ENCODE measurements around the gene GAPVD1. TPM values are rescaled to one million over a fixed set of nuclear protein-coding genes. Genes with fewer than 3 reads are reported as not detected.
"Not testable (repeated sequence)": the region's sequence is repeated elsewhere in the genome, so short reads cannot be mapped to it uniquely, and the experiment has no call there.

The GAPVD1 gene, protein sequence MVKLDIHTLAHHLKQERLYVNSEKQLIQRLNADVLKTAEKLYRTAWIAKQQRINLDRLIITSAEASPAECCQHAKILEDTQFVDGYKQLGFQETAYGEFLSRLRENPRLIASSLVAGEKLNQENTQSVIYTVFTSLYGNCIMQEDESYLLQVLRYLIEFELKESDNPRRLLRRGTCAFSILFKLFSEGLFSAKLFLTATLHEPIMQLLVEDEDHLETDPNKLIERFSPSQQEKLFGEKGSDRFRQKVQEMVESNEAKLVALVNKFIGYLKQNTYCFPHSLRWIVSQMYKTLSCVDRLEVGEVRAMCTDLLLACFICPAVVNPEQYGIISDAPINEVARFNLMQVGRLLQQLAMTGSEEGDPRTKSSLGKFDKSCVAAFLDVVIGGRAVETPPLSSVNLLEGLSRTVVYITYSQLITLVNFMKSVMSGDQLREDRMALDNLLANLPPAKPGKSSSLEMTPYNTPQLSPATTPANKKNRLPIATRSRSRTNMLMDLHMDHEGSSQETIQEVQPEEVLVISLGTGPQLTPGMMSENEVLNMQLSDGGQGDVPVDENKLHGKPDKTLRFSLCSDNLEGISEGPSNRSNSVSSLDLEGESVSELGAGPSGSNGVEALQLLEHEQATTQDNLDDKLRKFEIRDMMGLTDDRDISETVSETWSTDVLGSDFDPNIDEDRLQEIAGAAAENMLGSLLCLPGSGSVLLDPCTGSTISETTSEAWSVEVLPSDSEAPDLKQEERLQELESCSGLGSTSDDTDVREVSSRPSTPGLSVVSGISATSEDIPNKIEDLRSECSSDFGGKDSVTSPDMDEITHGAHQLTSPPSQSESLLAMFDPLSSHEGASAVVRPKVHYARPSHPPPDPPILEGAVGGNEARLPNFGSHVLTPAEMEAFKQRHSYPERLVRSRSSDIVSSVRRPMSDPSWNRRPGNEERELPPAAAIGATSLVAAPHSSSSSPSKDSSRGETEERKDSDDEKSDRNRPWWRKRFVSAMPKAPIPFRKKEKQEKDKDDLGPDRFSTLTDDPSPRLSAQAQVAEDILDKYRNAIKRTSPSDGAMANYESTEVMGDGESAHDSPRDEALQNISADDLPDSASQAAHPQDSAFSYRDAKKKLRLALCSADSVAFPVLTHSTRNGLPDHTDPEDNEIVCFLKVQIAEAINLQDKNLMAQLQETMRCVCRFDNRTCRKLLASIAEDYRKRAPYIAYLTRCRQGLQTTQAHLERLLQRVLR (N-terminal part only)
- total RNA-seq (2014; rRNA removed; shearing (Covaris generic)), result 66.0 and 70.8 TPM in 2 replicates

DNA sequence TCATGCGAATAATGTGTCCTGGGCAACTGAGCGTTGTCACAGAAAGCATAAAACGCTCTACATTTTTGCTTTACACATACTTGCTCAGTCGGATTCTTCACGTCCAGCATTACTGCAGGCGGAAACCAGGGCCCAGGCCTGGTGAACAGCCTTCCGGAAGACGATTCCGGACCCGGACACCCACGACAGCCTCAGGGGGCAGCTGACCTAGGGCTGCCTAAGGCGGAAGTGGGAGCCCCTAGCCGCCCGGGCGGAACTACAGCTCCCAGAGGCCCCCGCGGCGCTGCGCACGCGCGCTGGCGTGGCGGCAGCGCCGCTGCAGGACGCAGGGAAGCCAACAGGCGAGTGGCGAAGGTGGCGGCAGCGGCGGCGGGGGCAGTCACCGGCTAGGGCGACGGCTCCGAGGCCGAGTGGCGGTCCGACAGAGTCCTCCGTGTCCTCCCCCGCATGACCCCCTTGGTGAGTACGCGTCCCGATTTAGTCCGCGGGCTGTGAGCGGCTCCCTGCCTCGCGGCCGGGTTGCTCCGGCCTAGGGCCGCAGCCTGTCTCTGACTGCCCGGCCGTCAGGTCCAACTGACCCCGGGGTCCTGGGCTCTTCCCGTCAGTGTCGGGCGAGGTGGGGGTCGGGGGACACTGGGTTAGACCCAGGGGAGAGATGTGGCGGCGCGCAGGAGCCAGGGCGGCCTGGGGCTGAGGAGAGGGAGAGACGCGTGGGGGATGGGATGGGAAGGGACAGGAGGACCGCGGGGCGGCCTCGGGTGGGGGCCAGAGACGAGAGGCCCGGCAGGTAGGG lies at the start of gene GAPVD1:
Gene GAPVD1 (plus strand): TSS at position 326 of the 793 bp plus-strand sequence. CDS start 37,096 bp downstream, outside the sequence.
- H3K27ac ChIP-seq, result peak within 1 kb of the TSS; percentile 63
- H3K4me3 ChIP-seq, result peak within 1 kb of the TSS; percentile 88

DNA sequence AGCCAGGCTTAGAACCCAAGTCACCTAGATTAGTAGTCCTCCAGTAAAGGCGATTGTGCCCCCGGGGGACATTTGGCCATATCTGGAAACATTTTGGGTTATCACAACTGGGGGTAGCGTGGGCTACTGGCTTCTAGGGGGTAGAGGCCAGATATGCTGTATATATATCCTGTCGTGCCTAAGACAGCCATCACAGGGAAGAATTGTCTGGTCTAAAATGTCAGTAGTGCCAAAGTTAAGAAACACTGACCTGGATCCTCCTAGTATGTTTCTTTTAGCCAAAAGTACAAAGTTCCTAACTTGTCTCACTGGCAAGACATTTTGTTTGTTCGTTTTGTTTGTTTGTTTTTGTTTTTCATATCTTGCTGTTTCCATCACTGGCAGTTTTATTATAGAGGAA lies 47.4 kb upstream of the GAPVD1 start:
- Histone ChIP-seq H3K27me3 (no peaks in the 10 kb centered on the region), H3K27ac (no peak overlapping the region), H3K4me3 (no peak overlapping the region), H3K36me3 (peaks cover 7% of the 10 kb centered on the region), H3K4me1 (no peaks in the 10 kb centered on the region), H3K9me3 (replicated peaks) (no peaks in the 10 kb centered on the region)
- DNase-seq, result no peak

More for the DNA sequence above, at the start of gene GAPVD1:
- peak; percentile 98 for DNase-seq
- H3K4me1 ChIP-seq, result peaks cover 2% of the 10 kb centered on the region; the same call in 1 of the 2 replicates
- no peaks in the 10 kb centered on the region for H3K9me3 ChIP-seq (replicated peaks)
- H3K36me3 ChIP-seq, result peaks cover 2% of the 10 kb centered on the region; the same call in 1 of the 2 replicates
- H3K27me3 ChIP-seq, result no peaks in the 10 kb centered on the region

DNA sequence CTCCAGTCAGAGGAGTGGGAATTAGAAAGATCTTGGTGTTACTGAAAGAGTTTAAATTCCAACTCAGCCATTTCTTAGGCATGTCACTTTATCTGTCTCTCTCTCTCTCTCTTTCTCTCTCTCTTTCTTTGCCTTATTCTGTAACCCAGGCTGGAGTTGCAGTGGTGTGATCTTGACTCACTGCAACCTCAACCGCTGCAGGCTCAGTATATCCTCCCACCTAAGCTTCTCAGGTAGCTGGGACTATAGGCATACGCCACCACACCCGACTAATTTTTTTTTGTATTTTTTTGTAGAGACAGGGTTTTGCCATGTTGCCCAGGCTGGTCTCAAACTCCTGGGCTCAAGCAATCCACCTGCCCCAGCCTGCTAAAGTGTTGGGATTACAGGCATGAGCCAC lies 43.0 kb upstream of the GAPVD1 start:
- H3K27ac ChIP-seq, result no peak overlapping the region
- no peaks in the 10 kb centered on the region for H3K4me1 ChIP-seq
- H3K27me3 ChIP-seq, result no peaks in the 10 kb centered on the region
- DNase-seq, result no peak
- H3K9me3 ChIP-seq (replicated peaks), result no peaks in the 10 kb centered on the region
- peaks cover 15% of the 10 kb centered on the region for H3K36me3 ChIP-seq
- H3K4me3 ChIP-seq, result no peak overlapping the region

DNA sequence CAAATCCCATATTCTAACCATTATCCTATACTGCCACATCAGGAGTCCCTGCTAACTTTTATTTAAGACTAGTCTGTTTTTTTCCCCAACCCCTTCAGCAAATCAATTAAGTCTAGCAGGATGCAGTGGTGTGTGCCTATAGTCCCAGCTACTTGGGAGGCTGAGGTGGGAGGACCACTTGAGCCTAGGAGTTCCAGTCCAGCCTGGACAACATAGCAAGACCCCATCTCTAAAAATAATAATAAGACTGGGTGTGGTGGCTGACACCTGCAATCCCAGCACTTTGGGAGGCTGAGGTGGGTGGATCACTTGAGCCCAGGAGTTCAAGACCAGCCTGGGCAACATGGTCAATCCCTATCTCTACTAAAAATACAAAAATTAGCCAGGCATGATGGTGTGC lies 36.8 kb upstream of the GAPVD1 start:
- not testable (repeated sequence) for H3K4me3 ChIP-seq; H3K9me3 ChIP-seq (replicated peaks); H3K27ac ChIP-seq; H3K4me1 ChIP-seq; H3K27me3 ChIP-seq; DNase-seq
- peaks cover 22% of the 10 kb centered on the region for H3K36me3 ChIP-seq

DNA sequence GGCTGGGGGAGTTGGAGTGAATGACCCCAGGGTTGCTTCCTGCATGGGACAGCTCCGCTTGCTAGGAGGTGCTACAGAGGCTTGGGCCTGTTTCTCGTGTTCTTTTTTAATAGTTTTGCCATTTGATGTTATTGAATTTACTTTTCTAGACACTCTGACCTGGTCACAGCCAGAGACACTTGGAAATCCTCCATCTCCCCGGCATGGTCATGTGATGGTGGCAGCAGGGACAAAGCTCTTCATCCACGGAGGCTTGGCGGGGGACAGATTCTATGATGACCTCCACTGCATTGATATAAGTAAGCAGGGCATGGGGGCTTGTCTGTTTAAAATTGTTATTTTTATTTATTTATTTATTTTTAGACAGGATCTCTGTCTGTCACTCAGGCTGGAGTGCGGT lies 33.9 kb upstream of the GAPVD1 start:
- Histone ChIP-seq H3K9me3 (replicated peaks) (no peaks in the 10 kb centered on the region), H3K27ac (no peak overlapping the region), H3K4me3 (no peak overlapping the region), H3K27me3 (no peaks in the 10 kb centered on the region), H3K36me3 (peaks cover 17% of the 10 kb centered on the region), H3K4me1 (no peaks in the 10 kb centered on the region)
- DNase-seq, result no peak

DNA sequence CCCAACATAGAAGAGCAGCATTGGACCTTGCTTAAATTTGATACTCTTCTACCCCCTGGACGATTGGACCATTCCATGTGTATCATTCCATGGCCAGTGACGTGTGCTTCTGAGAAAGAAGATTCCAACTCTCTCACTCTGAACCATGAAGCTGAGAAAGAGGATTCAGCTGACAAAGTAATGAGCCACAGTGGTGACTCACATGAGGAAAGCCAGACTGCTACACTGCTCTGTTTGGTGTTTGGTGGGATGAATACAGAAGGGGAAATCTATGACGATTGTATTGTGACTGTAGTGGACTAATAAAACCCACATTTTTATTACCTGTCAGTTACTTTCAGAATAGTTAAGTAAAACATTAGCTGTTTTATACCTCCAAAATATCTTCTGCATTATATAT lies 27.9 kb upstream of the GAPVD1 start:
- H3K4me3 ChIP-seq, result no peak overlapping the region
- H3K27ac ChIP-seq, result no peak overlapping the region
- peaks cover 6% of the 10 kb centered on the region; the same call in 1 of the 2 replicates for H3K4me1 ChIP-seq
- peaks cover 59% of the 10 kb centered on the region for H3K36me3 ChIP-seq
- no peaks in the 10 kb centered on the region for H3K27me3 ChIP-seq
- H3K9me3 ChIP-seq (replicated peaks), result no peaks in the 10 kb centered on the region
- DNase-seq, result no peak

DNA sequence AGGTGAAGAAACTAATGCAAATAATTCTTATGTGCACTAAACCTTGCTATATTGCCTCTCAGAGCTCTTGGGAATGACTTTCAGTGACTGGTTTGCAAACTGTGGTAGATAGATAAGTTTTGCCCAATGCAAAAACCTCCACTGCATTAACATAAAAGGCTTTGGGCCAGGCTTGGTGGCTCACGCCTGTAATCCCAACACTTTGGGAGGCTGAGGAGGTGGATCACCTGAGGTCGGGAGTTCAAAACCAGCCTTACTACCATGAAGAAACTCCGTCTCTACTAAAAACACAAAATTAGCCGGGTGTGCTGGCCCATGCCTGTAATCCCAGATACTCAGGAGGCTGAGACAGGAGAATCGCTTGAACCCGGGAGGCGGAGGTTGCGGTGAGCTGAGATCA lies 27.5 kb upstream of the GAPVD1 start:
- H3K27me3 ChIP-seq; H3K4me1 ChIP-seq; H3K27ac ChIP-seq; H3K9me3 ChIP-seq (replicated peaks); H3K4me3 ChIP-seq; DNase-seq: not testable (repeated sequence)
- peaks cover 63% of the 10 kb centered on the region for H3K36me3 ChIP-seq

DNA sequence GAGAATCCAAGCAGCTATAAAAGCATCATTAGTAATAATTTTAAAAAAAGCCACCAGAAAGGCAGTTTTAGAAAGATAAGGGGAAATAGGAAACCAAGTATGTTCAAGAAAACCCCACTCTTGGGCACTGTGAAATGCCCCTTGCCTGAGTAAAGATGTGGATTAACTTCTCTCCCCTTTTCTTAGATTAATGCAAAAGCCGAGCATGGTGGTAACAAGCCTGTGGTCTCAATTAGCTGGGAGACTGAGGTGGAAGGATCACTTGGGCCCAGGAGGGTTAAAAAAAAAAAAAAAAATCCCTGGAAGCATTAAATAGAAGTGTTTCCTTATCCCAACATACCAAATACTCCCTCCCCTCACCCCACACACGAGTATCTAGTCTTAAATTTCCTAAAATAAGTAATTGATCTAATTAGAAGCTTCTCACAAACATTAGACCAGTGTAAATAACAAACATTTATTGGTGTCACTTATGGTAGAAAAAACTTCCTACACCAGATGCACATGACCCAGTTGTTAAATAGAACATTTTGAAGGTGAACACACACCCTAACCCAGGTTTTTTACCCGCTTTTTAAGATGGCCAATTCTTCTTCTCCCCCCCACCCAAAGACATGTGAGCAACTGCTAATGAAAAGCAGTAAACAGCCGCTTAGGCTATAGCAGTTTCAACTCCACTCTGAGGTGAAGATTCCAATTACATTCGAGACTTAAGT lies 25.7 kb upstream of the GAPVD1 start:
- no peak overlapping the region for H3K27ac ChIP-seq
- peaks cover 77% of the 10 kb centered on the region for H3K36me3 ChIP-seq
- DNase-seq, result no peak
- H3K4me1 ChIP-seq, result peaks cover 12% of the 10 kb centered on the region
- no peaks in the 10 kb centered on the region for H3K9me3 ChIP-seq (replicated peaks)
- H3K4me3 ChIP-seq, result no peak overlapping the region
- H3K27me3 ChIP-seq, result no peaks in the 10 kb centered on the region

DNA sequence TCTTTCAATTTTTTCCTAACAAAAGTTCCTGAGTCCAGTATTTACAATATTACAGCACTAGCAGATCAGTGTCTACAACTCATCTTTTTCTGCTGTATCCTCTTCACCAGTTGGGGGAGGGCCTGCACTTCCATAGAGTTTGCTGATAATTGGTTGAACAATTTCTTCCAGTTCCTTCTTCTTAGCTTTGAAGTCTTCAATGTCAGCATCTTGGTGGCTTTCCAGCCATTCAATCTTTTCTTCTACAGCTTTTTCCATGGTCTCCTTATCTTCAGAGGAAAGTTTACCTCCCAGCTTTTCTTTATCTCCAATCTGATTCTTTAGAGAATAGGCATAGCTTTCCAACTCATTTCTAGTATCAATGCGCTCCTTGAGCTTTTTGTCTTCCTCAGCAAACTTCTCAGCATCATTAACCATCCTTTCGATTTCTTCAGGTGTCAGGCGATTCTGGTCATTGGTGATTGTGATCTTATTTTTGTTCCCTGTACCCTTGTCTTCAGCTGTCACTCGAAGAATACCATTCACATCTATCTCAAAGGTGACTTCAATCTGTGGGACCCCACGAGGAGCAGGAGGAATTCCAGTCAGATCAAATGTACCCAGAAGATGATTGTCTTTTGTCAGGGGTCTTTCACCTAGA lies 25.0 kb upstream of the GAPVD1 start:
- not testable (repeated sequence) for H3K27ac ChIP-seq; DNase-seq; H3K4me3 ChIP-seq; H3K27me3 ChIP-seq; H3K9me3 ChIP-seq (replicated peaks)
- Histone ChIP-seq H3K4me1 (peaks cover 12% of the 10 kb centered on the region), H3K36me3 (peaks cover 77% of the 10 kb centered on the region)

DNA sequence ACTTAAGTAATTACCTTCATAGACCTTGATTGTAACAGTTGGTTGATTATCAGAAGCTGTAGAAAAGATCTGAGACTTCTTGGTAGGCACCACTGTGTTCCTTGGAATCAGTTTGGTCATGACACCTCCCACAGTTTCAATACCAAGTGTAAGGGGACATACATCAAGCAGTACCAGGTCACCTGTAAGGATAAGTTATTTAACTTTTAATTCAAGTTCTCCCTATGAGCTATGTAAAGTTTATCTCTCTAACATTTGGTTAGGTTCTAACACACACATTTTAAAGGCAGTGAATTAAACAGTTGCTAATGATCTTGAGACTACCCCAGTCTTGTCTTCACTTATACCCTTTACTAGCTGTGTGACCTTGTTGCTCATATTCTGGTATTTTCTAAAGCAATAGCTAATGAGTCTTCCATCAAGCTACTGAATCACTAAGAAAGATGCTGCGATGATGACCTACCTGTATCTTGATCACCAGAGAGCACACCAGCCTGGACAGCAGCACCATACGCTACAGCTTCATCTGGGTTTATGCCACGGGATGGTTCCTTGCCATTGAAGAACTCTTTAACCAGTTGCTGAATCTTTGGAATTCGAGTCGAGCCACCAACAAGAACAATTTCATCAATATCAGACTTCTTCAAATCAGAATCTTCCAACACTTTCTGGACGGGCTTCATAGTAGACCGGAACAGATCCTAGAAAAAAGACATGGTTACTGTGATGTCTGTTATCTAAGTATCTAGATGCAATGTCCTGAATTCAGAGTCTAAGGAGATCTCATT lies 23.3 kb upstream of the GAPVD1 start:
- Histone ChIP-seq H3K4me1 (peaks cover 12% of the 10 kb centered on the region), H3K9me3 (replicated peaks) (no peaks in the 10 kb centered on the region), H3K36me3 (peaks cover 69% of the 10 kb centered on the region), H3K4me3 (no peak overlapping the region), H3K27ac (no peak overlapping the region), H3K27me3 (no peaks in the 10 kb centered on the region)
- no peak for DNase-seq

DNA sequence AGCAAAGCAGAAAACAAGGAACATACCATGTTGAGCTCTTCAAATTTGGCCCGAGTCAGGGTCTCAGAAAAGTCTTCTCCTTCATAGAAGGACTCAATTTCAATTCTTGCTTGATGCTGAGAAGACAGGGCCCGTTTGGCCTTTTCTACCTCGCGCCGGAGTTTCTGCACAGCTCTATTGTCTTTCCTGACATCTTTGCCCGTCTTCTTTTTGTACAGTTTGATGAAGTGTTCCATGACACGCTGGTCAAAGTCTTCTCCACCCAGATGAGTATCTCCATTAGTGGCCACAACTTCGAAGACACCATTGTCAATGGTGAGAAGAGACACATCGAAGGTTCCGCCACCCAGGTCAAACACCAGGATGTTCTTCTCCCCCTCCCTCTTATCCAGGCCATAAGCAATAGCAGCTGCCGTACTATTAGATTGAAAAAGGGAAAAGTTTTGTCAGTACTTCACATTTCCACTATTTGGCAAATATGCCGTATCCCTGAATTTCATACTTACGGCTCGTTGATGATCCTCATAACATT lies 22.6 kb upstream of the GAPVD1 start:
- peaks cover 63% of the 10 kb centered on the region for H3K36me3 ChIP-seq
- no peaks in the 10 kb centered on the region for H3K27me3 ChIP-seq
- no peak overlapping the region for H3K27ac ChIP-seq
- no peak for DNase-seq
- no peaks in the 10 kb centered on the region for H3K9me3 ChIP-seq (replicated peaks)
- H3K4me3 ChIP-seq, result peak overlapping the region; percentile 88; the same call in 1 of the 2 replicates
- H3K4me1 ChIP-seq, result peaks cover 12% of the 10 kb centered on the region
